ENCODE data around the gene PCNX3.
A peak's percentile ranks its signal among the peaks of the same experiment; 100 is the strongest.
"Not testable (repeated sequence)": the region's sequence is repeated elsewhere in the genome, so short reads cannot be mapped to it uniquely, and the experiment has no call there.

Gene PCNX3

DNA sequence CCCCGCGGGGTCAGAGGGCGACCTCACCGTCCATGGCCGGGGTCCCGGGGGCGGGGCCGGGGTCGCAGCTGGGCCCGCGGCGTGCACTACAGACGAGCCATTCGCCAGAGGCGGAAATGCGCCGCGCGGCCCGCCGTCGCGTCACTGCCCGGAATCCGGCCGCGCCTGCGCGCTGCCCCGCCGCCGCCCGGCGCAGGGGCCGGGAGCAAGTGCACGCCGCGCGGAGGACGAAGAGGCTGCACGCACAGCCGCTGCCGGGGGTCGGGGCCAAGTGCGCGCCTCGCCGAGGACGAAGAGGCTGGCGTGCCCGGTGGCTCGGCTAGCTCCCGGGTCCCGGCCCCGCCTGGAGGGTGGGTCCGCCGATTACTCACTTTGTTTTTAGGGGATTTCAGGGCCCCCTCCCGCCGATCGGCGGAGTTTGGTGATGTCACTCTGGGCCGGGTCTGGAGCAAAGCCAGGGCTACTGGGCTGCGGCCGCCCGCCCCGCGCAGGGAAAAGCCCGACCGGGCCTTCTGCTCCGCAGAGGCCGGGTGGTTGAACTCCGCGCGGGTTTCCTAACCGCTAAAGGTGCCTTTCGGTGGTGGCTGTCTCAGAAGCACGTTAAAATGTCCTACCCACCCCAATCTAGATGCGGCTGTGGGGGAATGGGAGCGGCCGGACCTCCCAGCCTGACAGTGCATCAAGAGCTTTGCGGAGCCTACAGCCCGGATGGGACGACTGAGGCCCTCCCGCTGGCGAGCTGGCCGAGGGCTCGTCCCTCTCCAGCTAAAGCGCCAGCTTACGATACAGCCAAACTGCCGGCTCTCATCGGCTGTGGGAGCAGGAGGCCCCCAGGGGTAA is 47.4 kb downstream of the PCNX3 start, which contains the start of gene RELA:
RELA (minus strand) TSS at position 118 of the 840 bp plus-strand sequence; CDS start at position 34, 84 bp downstream.
- intact Hi-C loops (cut with DNase I): loop anchor here (2.0 to 5.0 kb wide), 2 partner anchors 48 to 49 kb away; partner anchors contain the start of genes KAT5, MAP3K11 and PCNX3
- DNase-seq: peak; percentile 92 to 99 (median 94)

DNA sequence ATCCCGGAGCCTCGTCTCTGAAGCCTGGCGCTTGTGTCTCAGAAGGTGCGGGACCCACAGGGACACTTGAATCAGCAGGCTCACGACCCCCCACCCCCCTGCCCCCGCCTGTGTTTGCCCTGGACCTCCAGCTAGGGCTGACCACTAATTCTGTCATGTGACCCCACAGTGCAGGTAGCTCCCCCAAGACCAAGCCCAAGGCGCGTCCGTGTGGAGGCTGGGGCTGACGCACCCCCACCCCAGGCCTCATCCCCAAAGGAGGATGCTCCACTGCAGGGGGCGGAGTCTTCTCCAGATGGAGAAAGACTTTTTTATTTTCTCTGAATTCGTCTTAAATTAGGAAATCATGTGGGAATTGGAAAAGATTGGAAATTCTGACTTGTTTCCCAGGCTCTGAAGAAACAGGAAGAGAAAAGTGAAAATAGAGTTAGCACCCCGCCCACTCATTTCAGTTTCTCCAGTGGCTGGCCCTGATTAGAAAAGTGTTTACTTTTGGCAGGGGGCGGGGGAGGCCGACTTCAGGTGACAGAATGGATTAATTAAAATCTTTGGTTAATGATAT is 48.1 kb downstream of the PCNX3 start:
- intact Hi-C loops (cut with DNase I): loop anchor here (2.0 to 5.0 kb wide), 2 partner anchors 49 kb away; partner anchors contain the start of genes KAT5, MAP3K11 and PCNX3
- peak in 9 of 10 donors; percentile 43 to 95 (median 68) for DNase-seq

DNA sequence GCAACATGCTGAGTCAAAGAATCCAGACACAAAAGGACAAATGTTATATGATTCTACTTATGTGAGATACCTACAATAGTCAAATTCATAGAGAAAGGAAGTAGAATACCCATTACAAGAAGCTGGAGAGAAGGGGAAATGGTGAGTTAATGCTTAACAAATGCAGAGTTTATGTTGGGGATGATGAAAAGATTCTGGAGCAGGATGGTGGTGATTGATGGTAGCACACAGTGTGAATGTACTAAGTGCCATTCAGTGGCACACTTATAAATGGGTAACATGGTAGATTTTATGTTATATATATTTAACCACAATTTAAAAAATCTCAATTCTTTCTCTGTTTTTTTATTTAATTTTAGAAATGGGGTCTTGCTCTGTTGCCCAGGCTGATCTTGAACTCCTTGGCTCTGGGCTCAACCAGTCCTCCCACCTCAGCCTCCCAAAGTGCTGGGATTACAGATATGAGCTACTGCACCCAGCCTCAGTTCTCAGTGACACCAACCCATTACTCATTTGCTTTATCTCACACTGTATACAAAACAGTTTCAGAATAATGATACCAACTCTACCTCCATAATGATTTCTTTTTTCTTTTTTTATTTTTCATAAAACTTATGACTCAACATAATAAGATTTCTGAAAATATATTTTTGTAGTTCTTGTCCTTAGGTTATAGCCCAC is 56.7 kb downstream of the PCNX3 start:
- intact Hi-C loops (cut with DNase I): no loop called here
- DNase-seq: peak in 1 of 10 donors; percentile 9

DNA sequence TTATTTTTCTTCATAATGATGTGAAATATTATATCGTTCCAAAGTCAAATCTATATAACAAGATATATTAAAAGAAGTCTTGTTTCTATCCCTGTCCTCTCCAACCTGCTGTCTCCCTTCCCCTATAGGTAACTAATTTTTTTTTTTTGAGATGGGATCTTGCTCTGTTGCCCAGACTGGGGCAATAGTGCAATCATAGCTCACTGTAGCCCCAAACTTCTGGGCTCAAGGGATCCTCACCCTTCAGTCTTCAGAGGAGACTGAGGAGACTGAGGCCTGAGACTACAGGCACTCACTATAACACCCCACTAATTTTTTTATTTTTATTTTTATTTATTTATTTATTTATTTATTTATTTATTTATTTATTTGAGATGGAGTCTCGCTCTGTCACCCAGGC is 57.4 kb downstream of the PCNX3 start:
- intact Hi-C loops (cut with DNase I): no loop called here

DNA sequence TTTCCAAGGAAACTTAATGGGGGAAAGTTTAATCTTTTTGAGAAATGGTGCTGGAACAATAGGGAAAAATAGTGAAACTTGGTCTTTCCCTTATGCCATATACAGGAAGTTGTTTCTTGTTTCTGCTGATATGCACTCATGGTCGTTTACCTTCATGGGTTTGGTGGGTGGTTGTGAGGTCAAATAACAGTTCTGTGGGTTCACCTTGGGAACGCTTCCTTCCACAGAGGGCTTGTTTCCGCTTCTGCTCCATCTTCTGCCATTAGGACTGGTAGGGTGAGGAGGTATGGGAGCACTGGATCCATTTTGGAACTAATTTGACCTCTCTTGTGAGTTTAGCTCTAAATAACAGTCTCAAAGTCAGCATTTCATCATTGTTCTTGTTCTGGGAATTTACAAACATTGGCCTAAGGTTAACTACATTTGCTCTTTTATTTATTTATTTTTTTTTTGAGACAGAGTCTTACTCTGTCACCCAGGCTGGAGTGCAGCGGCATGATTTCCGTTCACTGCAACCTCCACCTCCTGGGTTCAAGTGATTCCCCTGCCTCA is 64.7 kb downstream of the PCNX3 start:
- intact Hi-C loops (cut with DNase I): no loop called here
- DNase-seq: peak in 1 of 10 donors; percentile 58

More for the DNA sequence above, 57.4 kb downstream of the PCNX3 start:
- DNase-seq: no peak

DNA sequence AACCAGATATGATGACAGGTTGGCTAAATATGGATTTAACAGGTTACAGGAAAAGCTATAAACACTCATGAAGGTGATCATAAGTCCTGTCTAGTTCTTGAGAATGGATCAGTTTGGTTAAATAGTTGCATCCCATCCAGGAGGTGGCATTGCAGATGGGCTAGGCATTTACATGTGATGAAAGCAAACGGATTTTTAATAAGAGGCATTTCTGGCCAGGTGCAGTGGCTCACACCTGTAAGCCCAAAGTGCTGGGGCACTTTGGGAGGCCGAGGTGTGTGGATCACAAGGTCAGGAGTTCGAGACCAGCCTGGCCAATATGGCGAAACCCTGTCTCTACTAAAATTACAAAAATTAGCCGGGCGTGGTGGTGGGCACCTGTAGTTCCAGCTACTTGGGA is 67.9 kb downstream of the PCNX3 start:
- intact Hi-C loops (cut with DNase I): not testable (repeated sequence)
- DNase-seq: peak in 1 of 10 donors; percentile 18

DNA sequence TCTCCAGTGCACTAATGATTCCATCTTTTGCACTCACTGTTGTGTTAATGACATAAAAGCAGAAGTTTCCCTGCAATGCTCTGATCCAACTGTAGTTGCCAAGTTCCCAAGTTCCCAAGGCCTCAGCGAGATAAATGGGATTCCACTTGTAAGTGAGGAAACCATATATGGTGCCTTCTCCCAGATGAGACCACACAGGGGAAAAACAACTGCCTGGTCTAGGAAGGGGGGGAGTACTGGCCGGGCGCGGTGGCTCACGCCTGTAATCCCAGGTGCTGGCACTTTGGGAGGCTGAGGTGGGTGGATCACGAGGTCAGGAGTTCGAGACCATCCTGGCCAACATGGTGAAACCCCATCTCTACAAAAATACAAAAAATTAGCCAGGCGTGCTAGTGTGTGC is 70.4 kb downstream of the PCNX3 start:
- intact Hi-C loops (cut with DNase I): no loop called here
- DNase-seq: peak in 1 of 10 donors; percentile 10
